H1 (cell line): ENCODE data around the gene CBLB. TPM values are rescaled to one million over a fixed set of nuclear protein-coding genes. Genes with fewer than 3 reads are reported as not detected.

Source experiments
- CTCF ChIA-PET: fragments of 300-600 bp; sonication (Branson Sonifier 250); formaldehyde crosslinking; loops from one replicate; lab custom pipeline; 2021; ENCODE audit not compliant: partially characterized antibody; lab: Charles Lee
- POLR2A ChIA-PET: fragments of 300-600 bp; sonication (Branson Sonifier 250); formaldehyde crosslinking; loops from one replicate; lab custom pipeline; 2021; ENCODE audit warnings: inconsistent platforms; ENCODE audit not compliant: partially characterized antibody; lab: Charles Lee
- DNase-seq, 2 experiments: peaks; one replicate each; pipeline versions ENCODE4 v3.0.0 to v3.0.0-alpha.2; 2010 to 2022; ENCODE audit warnings: low spot score in 2 of 2, low read depth in 1 of 2, mixed read lengths in 1 of 2
- FAIRE-seq: peaks from 2 replicates; lab custom pipeline; 2011; peaks lifted over from hg19 to GRCh38; lab: Jason Lieb, UNC
- H2AFZ ChIP-seq: 2 replicates; pipeline ENCODE4 v1.8.1; 2012; ENCODE audit warnings: low read length, inconsistent platforms
- H2AK5ac ChIP-seq: 2 replicates; pipeline ENCODE4 v1.6.1; 2013; ENCODE audit warnings: low read depth, low read length
- H2BK120ac ChIP-seq: replicated peaks from 2 replicates; pipeline ENCODE3; 2013; ENCODE audit warnings: low read depth, low read length, inconsistent platforms
- H2BK12ac ChIP-seq: 2 replicates; pipeline ENCODE4 v1.6.1; 2013; ENCODE audit warnings: low read depth, low read length
- H2BK15ac ChIP-seq: 2 replicates; pipeline ENCODE4 v1.6.1; 2013; ENCODE audit warnings: low read length
- H2BK20ac ChIP-seq: 2 replicates; pipeline ENCODE4 v1.6.1; 2013; ENCODE audit warnings: low read length
- H2BK5ac ChIP-seq: 2 replicates; pipeline ENCODE4 v1.6.1; 2013; ENCODE audit warnings: low read depth, low read length
- H3K14ac ChIP-seq: 2 replicates; pipeline ENCODE4 v1.6.1; 2013; ENCODE audit warnings: inconsistent platforms; ENCODE audit not compliant: insufficient read length
- H3K18ac ChIP-seq: 2 replicates; pipeline ENCODE4 v1.6.1; 2013; ENCODE audit warnings: low read length; ENCODE audit errors: extremely low read depth
- H3K23ac ChIP-seq: 2 replicates; pipeline ENCODE4 v1.6.1; 2013; ENCODE audit warnings: inconsistent platforms; ENCODE audit not compliant: insufficient read length
- H3K23me2 ChIP-seq: 2 replicates; pipeline ENCODE4 v1.6.1; 2013; ENCODE audit warnings: low read depth, low read length
- H3K27ac ChIP-seq: 2 replicates; pipeline ENCODE4 v1.6.1; 2011; ENCODE audit warnings: low read depth, low read length, inconsistent platforms
- H3K27me3 ChIP-seq, 4 experiments: replicated peaks in 1 of 4; 1 replicate in 1 of 4; 2 replicates in 3 of 4; pipeline versions ENCODE4 v1.6.1 to v1.8.1; 2011 to 2013; ENCODE audit warnings: low read length in 3 of 4, mild to moderate bottlenecking in 3 of 4, inconsistent platforms in 2 of 4, mixed read lengths in 2 of 4, moderate library complexity in 1 of 4; ENCODE audit not compliant: control insufficient read depth in 3 of 4, insufficient read depth in 3 of 4; ENCODE audit errors: extremely low read depth in 1 of 4
- H3K36me3 ChIP-seq, 4 experiments: 2 replicates each; pipeline versions ENCODE4 v1.6.1 to v1.8.1; 2011 to 2013; ENCODE audit warnings: mild to moderate bottlenecking in 4 of 4, low read length in 3 of 4, moderate library complexity in 2 of 4, control low read depth in 1 of 4, inconsistent platforms in 1 of 4; ENCODE audit not compliant: insufficient read depth in 4 of 4, control insufficient read depth in 2 of 4
- H3K4ac ChIP-seq: replicated peaks from 2 replicates; pipeline ENCODE3; 2013; ENCODE audit warnings: low read length, low read depth, mixed read lengths, inconsistent platforms; ENCODE audit not compliant: insufficient read length
- H3K4me1 ChIP-seq, 4 experiments: replicated peaks in 1 of 4; 1 replicate in 1 of 4; 2 replicates in 3 of 4; pipeline versions ENCODE4 v1.6.1 to v1.8.1; 2011 to 2013; ENCODE audit warnings: low read length in 3 of 4, inconsistent platforms in 2 of 4, mixed read lengths in 1 of 4; ENCODE audit not compliant: insufficient read depth in 4 of 4, control insufficient read depth in 3 of 4
- H3K4me2 ChIP-seq, 2 experiments: 2 replicates each; pipeline versions ENCODE4 v1.6.1 to v1.8.1; 2011 to 2013; ENCODE audit warnings: low read depth in 2 of 2, low read length in 2 of 2, control low read depth in 1 of 2, inconsistent platforms in 1 of 2, mild to moderate bottlenecking in 1 of 2; ENCODE audit not compliant: insufficient read depth in 1 of 2
- H3K4me3 ChIP-seq, 4 experiments: fragments of 200-600, 300-600 bp in 1 of 4; sonication (generic), shearing (Covaris generic), sonication (Bioruptor Twin) in 1 of 4; 2 replicates each; pipeline versions ENCODE4 v1.5.1 to v1.8.1; 2011 to 2016; ENCODE audit warnings: low read length in 4 of 4, low read depth in 3 of 4, control low read depth in 2 of 4, inconsistent platforms in 2 of 4, mild to moderate bottlenecking in 2 of 4, mixed read lengths in 1 of 4, moderate library complexity in 1 of 4; ENCODE audit not compliant: insufficient read depth in 2 of 4; ENCODE audit errors: extremely low read depth in 1 of 4
- H3K56ac ChIP-seq: replicated peaks from 2 replicates; pipeline ENCODE3; 2013; ENCODE audit warnings: low read depth, mild to moderate bottlenecking, mixed read lengths, low read length, inconsistent platforms; ENCODE audit not compliant: insufficient read length
- H3K79me1 ChIP-seq: 2 replicates; pipeline ENCODE4 v1.6.1; 2013; ENCODE audit warnings: low read depth, low read length, control low read depth
- H3K79me2 ChIP-seq, 2 experiments: 2 replicates each; pipeline versions ENCODE4 v1.6.1 to v1.8.1; 2012 to 2013; ENCODE audit warnings: low read length in 2 of 2, mild to moderate bottlenecking in 2 of 2, inconsistent platforms in 1 of 2; ENCODE audit not compliant: insufficient read depth in 2 of 2, control insufficient read depth in 1 of 2
- H3K9ac ChIP-seq, 4 experiments: replicated peaks in 1 of 4; 1 replicate in 1 of 4; 2 replicates in 3 of 4; pipeline versions ENCODE4 v1.6.1 to v1.8.1; 2011 to 2013; ENCODE audit warnings: low read depth in 3 of 4, low read length in 3 of 4, control low read depth in 2 of 4, mild to moderate bottlenecking in 2 of 4, moderate library complexity in 2 of 4, inconsistent platforms in 1 of 4; ENCODE audit errors: extremely low read depth in 1 of 4
- H3K9me3 ChIP-seq, 2 experiments: 2 replicates each; pipeline versions ENCODE4 v1.6.1 to v1.8.1; 2012 to 2013; ENCODE audit warnings: mild to moderate bottlenecking in 2 of 2, moderate library complexity in 2 of 2, control low read depth in 1 of 2, inconsistent platforms in 1 of 2, low read depth in 1 of 2, low read length in 1 of 2, mixed read lengths in 1 of 2; ENCODE audit not compliant: insufficient read depth in 2 of 2
- H4K20me1 ChIP-seq, 2 experiments: replicated peaks in 1 of 2; 2 replicates each; pipeline versions ENCODE3 to v1.8.1; 2011 to 2013; ENCODE audit warnings: inconsistent platforms in 2 of 2, low read length in 2 of 2, mild to moderate bottlenecking in 1 of 2; ENCODE audit not compliant: insufficient read depth in 2 of 2, control insufficient read depth in 1 of 2
- H4K5ac ChIP-seq: 2 replicates; pipeline ENCODE4 v1.6.1; 2013; ENCODE audit warnings: low read length, low read depth, mixed read lengths, inconsistent platforms; ENCODE audit not compliant: insufficient read length
- H4K8ac ChIP-seq: 2 replicates; pipeline ENCODE4 v1.8.0; 2013; ENCODE audit warnings: mild to moderate bottlenecking, moderate library complexity, low read length, inconsistent platforms; ENCODE audit not compliant: insufficient read depth; ENCODE audit errors: extremely low read depth
- H4K91ac ChIP-seq: replicated peaks from 2 replicates; pipeline ENCODE3; 2013; ENCODE audit warnings: low read length, mixed read lengths, inconsistent platforms; ENCODE audit not compliant: insufficient read length
- KDM4A ChIP-seq: IDR thresholded peaks from one replicate; pipeline ENCODE4 v1.7.1; 2012; ENCODE audit warnings: low read depth, mild to moderate bottlenecking, moderate library complexity, low read length, inconsistent platforms; ENCODE audit not compliant: severe bottlenecking
- PHF8 ChIP-seq: fragments of 200-600 bp; sonication (generic); conservative IDR thresholded peaks from 2 replicates; pipeline ENCODE4 v1.7.1; 2012; ENCODE audit warnings: low read depth, mild to moderate bottlenecking, inconsistent platforms, low read length, moderate library complexity
- SIN3A ChIP-seq, 2 experiments: IDR thresholded peaks in 1 of 2; conservative IDR thresholded peaks in 1 of 2; 2 replicates each; pipeline ENCODE4 v1.6.1; 2011 to 2012; ENCODE audit warnings: low read length in 2 of 2, improper control_type of control experiment in 1 of 2, low read depth in 1 of 2, mild to moderate bottlenecking in 1 of 2
- SIX5 ChIP-seq: IDR thresholded peaks from 2 replicates; pipeline ENCODE4 v1.6.1; 2011; ENCODE audit warnings: mild to moderate bottlenecking, low read depth, low read length
- TAF1 ChIP-seq: IDR thresholded peaks from 2 replicates; pipeline ENCODE4 v1.6.1; 2011; ENCODE audit warnings: mild to moderate bottlenecking, low read depth, low read length
- TEAD4 ChIP-seq: IDR thresholded peaks from 2 replicates; pipeline ENCODE4 v1.6.1; 2012; ENCODE audit warnings: low read depth, low read length, inconsistent platforms, mixed read lengths
- WGBS, 2 experiments: shearing (Covaris generic) in 1 of 2; methylation state at CpG; one replicate each; pipeline versions ENCODE4 v1.1.6 to v1.1.7; 2013 to 2015; ENCODE audit warnings: low lambda C conversion rate in 2 of 2, mixed read lengths in 2 of 2, inconsistent platforms in 1 of 2, low coverage in 1 of 2, missing lambda C conversion rate in 1 of 2; ENCODE audit not compliant: insufficient replicate concordance in 2 of 2, insufficient coverage in 1 of 2, insufficient read length in 1 of 2; ENCODE audit errors: extremely low coverage in 1 of 2, missing lambda C conversion rate in 1 of 2; 5-methylcytosine and 5-hydroxymethylcytosine counted together
- polyA plus RNA-seq, 7 experiments: library from polyadenylated mRNA; depleted of rRNA in 3 of 7; stranded (reverse) in 5 of 7; unstranded in 2 of 7; fragments of >200 nt in 5 of 7; fragments of 200-250 nt in 2 of 7; gene quantifications; 1 replicate in 5 of 7; 2 replicates in 1 of 7; 4 replicates in 1 of 7; pipeline versions ENCODE4 v1.2.1 to v1.2.3, GENCODE V29; 2011 to 2013; ENCODE audit warnings: missing spikeins in 2 of 7, mixed read lengths in 2 of 7
- total RNA-seq: library from RNA; stranded (reverse); fragmentation: NEBNext Ultra II Directional; extraction: Animal tissue kit (Norgen Biotek cat#: 25700); gene quantifications from 2 replicates; pipeline ENCODE4 v1.2.1, GENCODE V29; 2021

CBLB gene
- total and polyA plus RNA-seq, 2 of the 8 experiments (the other 6 are each of a cell fraction or from before 2014, with no cell fraction given): 14.5 to 26.0 TPM

DNA sequence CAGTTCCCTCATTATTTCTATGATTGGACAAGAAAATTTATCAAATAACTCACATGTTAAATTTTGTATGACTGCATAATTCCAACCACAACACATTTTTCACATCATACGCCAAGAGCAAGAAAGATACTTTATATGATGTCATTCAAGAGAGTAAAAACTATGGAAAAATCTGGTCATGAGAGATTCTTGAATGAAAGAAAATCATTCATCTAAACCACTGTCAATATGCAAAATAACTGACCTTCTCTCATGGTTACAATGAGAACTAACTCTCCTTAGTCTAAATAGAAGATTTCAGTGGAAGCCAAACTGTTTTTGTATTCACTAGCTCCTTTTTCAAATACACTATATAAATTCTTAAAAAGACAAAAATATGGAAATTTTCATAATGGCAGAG, 124.6 kb downstream of the CBLB start:
- H2BK120ac ChIP-seq: no peak overlapping the region
- no peak overlapping the region for H3K4me2 ChIP-seq
- H3K27ac ChIP-seq: no peak overlapping the region
- no peak overlapping the region for H2AFZ ChIP-seq
- no peak overlapping the region for H2BK12ac ChIP-seq
- H3K18ac ChIP-seq: no peak overlapping the region
- no peaks in the 10 kb centered on the region for H3K79me2 ChIP-seq
- H3K56ac ChIP-seq: no peak overlapping the region
- POLR2A ChIA-PET: no interaction called here
- H3K36me3 ChIP-seq: peaks cover 0 to 9% (median 1%) of the 10 kb centered on the region in 4 experiments; a peak in 3 of 8 replicates
- no peaks in the 10 kb centered on the region for H3K9me3 ChIP-seq
- no peaks in the 10 kb centered on the region for H4K20me1 ChIP-seq
- no peak overlapping the region for H3K23ac ChIP-seq
- H3K4ac ChIP-seq: no peak overlapping the region
- peaks cover 0 to 5% (median 0%) of the 10 kb centered on the region in 4 experiments; a peak in 1 of 7 replicates for H3K4me1 ChIP-seq
- no peak overlapping the region for H3K9ac ChIP-seq
- no peak overlapping the region for H2BK15ac ChIP-seq
- H3K23me2 ChIP-seq: no peaks in the 10 kb centered on the region
- no peak overlapping the region for H2BK20ac ChIP-seq
- H3K27me3 ChIP-seq: no peaks in the 10 kb centered on the region
- no peak overlapping the region for H4K91ac ChIP-seq
- no peak overlapping the region for H2BK5ac ChIP-seq
- H4K8ac ChIP-seq: no peak overlapping the region
- no peak overlapping the region for H3K4me3 ChIP-seq
- no peak overlapping the region for H2AK5ac ChIP-seq
- H4K5ac ChIP-seq: no peak overlapping the region
- no peak for DNase-seq
- CTCF ChIA-PET: interaction anchor here (1.1 kb wide), 1 partner anchor 30 kb away, joined by 3 read pairs; no protein-coding TSS in a partner anchor
- FAIRE-seq: no peak
- WGBS, 2 experiments: 88% methylated on average over 1 of the region's 1 CpG; no CpG with 5 or more reads in 1 of the 2 experiments
- H3K14ac ChIP-seq: no peak overlapping the region
- H3K79me1 ChIP-seq: no peaks in the 10 kb centered on the region
- TF ChIP-seq KDM4A: no peak
- TF ChIP-seq PHF8: no peak
- TF ChIP-seq SIX5: no peak
- no peak for TF ChIP-seq SIN3A (conservative IDR thresholded peaks at IDR 0.05 in 1 of 2, IDR thresholded peaks at IDR 0.05 in 1 of 2; ENCODE audit: low read depth in 1 of 2, low read length in 2 of 2)
- TF ChIP-seq TEAD4: no peak
- no peak for TF ChIP-seq TAF1
